B cell (primary cell): ENCODE results near the gene TLE3.

Experiments
- EZH2 ChIP-seq: IDR thresholded peaks from 2 replicates; pipeline ENCODE4 v1.6.1; 2012; ENCODE audit warnings: borderline replicate concordance, low read depth, mild to moderate bottlenecking, moderate library complexity, low read length; ENCODE audit not compliant: insufficient read depth, poor library complexity, severe bottlenecking
- TF ChIP-seq, protein P1 (sequence below): fragments of 200-600 bp; IDR thresholded peaks from one replicate; pipeline ENCODE4 v1.8.0; 2022; ENCODE audit warnings: antibody characterized with exemption, mild to moderate bottlenecking

DNA sequence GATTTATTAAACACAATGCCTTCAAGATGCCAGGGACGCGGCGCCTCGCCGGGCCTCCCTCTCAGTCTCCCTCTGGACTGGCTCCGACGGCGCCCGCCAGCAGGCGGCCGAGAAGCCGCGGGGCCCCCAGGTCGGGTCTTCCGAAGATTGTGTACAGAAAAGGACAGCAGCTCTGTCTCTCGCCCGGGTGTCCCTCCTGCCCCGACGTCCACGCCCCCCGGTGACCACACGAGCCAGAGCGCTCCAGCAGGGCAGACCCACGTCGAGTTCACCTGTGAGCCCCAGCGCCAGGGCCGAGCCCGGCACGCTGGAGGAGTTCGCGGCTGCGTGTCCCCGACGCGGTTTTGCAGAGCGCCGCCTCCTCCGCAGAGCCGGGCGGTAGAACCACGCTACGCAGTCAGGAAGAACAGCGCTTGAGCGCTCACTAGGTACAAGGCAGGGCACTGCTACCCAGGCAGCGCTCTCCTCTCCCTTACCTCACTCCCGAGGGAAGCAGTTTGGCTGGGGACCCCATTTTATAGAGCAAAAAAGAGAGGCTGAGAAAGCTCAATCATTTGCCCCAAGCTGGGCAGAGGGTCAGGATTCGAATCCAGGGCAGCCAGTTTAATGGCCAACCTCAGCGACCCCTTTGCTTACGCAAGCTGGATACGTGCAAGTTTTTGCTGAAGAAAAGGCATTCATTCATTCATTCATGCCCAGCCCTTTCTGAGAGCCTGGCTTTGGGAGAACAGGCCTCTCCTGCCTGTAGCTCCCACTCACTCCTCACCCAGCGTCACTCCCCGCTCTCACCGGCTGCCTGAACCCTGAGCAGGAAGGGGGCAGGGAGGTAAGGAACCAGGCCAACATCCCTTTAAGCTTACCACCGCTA is 3.0 kb upstream of the TLE3 start:
- TF ChIP-seq EZH2 = no peak
- TF ChIP-seq, protein P1, sequence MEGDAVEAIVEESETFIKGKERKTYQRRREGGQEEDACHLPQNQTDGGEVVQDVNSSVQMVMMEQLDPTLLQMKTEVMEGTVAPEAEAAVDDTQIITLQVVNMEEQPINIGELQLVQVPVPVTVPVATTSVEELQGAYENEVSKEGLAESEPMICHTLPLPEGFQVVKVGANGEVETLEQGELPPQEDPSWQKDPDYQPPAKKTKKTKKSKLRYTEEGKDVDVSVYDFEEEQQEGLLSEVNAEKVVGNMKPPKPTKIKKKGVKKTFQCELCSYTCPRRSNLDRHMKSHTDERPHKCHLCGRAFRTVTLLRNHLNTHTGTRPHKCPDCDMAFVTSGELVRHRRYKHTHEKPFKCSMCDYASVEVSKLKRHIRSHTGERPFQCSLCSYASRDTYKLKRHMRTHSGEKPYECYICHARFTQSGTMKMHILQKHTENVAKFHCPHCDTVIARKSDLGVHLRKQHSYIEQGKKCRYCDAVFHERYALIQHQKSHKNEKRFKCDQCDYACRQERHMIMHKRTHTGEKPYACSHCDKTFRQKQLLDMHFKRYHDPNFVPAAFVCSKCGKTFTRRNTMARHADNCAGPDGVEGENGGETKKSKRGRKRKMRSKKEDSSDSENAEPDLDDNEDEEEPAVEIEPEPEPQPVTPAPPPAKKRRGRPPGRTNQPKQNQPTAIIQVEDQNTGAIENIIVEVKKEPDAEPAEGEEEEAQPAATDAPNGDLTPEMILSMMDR = peak; percentile 49
